B cell (primary cell): ENCODE results near the gene MAP2K5. TPM values are rescaled to one million over a fixed set of nuclear protein-coding genes. Genes with fewer than 3 reads are reported as not detected.

Experiments used
- ATAC-seq: fragments of 200-7000 bp; cut with Tn5 transposase; one replicate; pipeline ENCODE4 v1.10.0; 2021; ENCODE audit warnings: low read depth, mild to moderate bottlenecking, moderate number of reproducible peaks, moderate library complexity
- CTCF ChIA-PET: fragments of 350-600 bp; sonication (Branson Sonifier 250); formaldehyde crosslinking; loops from one replicate; lab custom pipeline; 2021; ENCODE audit warnings: antibody characterized with exemption, inconsistent platforms; lab: Charles Lee
- POLR2A ChIA-PET: fragments of 350-600 bp; sonication (Branson Sonifier 250); formaldehyde crosslinking; loops from one replicate; lab custom pipeline; 2021; ENCODE audit warnings: antibody characterized with exemption; lab: Charles Lee
- DNase-seq: peaks from one replicate; pipeline ENCODE4 v3.0.0; 2013
- H2AFZ ChIP-seq: 2 replicates; pipeline ENCODE4 v1.6.1; 2012; ENCODE audit warnings: mild to moderate bottlenecking, low read depth, low read length; ENCODE audit not compliant: insufficient read depth, poor library complexity, severe bottlenecking
- H3K27ac ChIP-seq, 2 donors: 1 replicate in 1 of 2; 2 replicates in 1 of 2; pipeline ENCODE4 v1.5.1; 2012 to 2013; ENCODE audit warnings: low read length in 2 of 2, mild to moderate bottlenecking in 2 of 2, moderate library complexity in 1 of 2
- H3K27me3 ChIP-seq, 4 experiments: fragments of 200-600 bp in 1 of 4; sonication (generic) in 1 of 4; replicated peaks in 1 of 4; 1 replicate in 2 of 4; 2 replicates in 2 of 4; pipeline versions ENCODE4 v1.6.1 to v1.7.0; 2013 to 2016; ENCODE audit warnings: low read length in 3 of 4, mild to moderate bottlenecking in 2 of 4, mixed read lengths in 1 of 4, moderate library complexity in 1 of 4; ENCODE audit not compliant: insufficient read depth in 4 of 4, control insufficient read depth in 3 of 4; ENCODE audit errors: control extremely low read depth in 1 of 4
- H3K36me3 ChIP-seq, 2 experiments: replicated peaks in 1 of 2; 1 replicate in 1 of 2; 2 replicates in 1 of 2; pipeline versions ENCODE4 v1.6.1 to v1.7.1; 2013; ENCODE audit warnings: low read length in 1 of 2; ENCODE audit not compliant: insufficient read depth in 2 of 2, control insufficient read depth in 1 of 2; ENCODE audit errors: control extremely low read depth in 1 of 2, extremely low read depth in 1 of 2
- H3K4me1 ChIP-seq, 2 donors: fragments of 200-600 bp in 1 of 2; sonication (generic) in 1 of 2; 1 replicate in 1 of 2; 2 replicates in 1 of 2; pipeline versions ENCODE4 v1.5.1 to v1.6.1; 2013 to 2017; ENCODE audit warnings: low read length in 2 of 2; ENCODE audit not compliant: control insufficient read depth in 2 of 2, insufficient read depth in 2 of 2
- H3K4me2 ChIP-seq: replicated peaks from 2 replicates; pipeline ENCODE3; 2012; ENCODE audit warnings: mild to moderate bottlenecking, low read depth, low read length; ENCODE audit not compliant: poor library complexity, severe bottlenecking
- H3K4me3 ChIP-seq, 5 experiments: fragments of 200-600 bp in 1 of 5; sonication (generic) in 1 of 5; 1 replicate in 3 of 5; 2 replicates in 2 of 5; pipeline versions ENCODE4 v1.5.1 to v1.7.0; 2011 to 2016; ENCODE audit warnings: low read length in 4 of 5, mild to moderate bottlenecking in 4 of 5, low read depth in 2 of 5, control low read depth in 1 of 5, moderate library complexity in 1 of 5; ENCODE audit not compliant: insufficient read depth in 1 of 5; ENCODE audit errors: control extremely low read depth in 1 of 5, extremely low read depth in 1 of 5
- H3K79me2 ChIP-seq: fragments of 200-600 bp; sonication (generic); one replicate; pipeline ENCODE4 v1.6.0; 2016; ENCODE audit warnings: low read length; ENCODE audit not compliant: control insufficient read depth, insufficient read depth
- H3K9ac ChIP-seq: fragments of 200-600 bp; sonication (generic); 2 replicates; pipeline ENCODE4 v1.6.1; 2017; ENCODE audit warnings: mild to moderate bottlenecking, low read length, moderate library complexity
- H3K9me3 ChIP-seq, 3 donors: one replicate each; pipeline versions ENCODE4 v1.6.1 to v1.7.1; 2013; ENCODE audit warnings: low read length in 2 of 3; ENCODE audit not compliant: control insufficient read depth in 2 of 3, insufficient read depth in 1 of 3; ENCODE audit errors: control extremely low read depth in 1 of 3
- H4K20me1 ChIP-seq: 2 replicates; pipeline ENCODE4 v1.6.0; 2012; ENCODE audit warnings: mild to moderate bottlenecking, low read length; ENCODE audit not compliant: insufficient read depth, control insufficient read depth, poor library complexity, severe bottlenecking
- H3K27ac Mint-ChIP-seq: one replicate; pipeline ENCODE4 v1.8.0; 2021; ENCODE audit warnings: mixed read lengths
- H3K27me3 Mint-ChIP-seq: one replicate; pipeline ENCODE4 v1.8.0; 2021; ENCODE audit warnings: mixed read lengths
- H3K4me1 Mint-ChIP-seq: one replicate; pipeline ENCODE4 v1.8.0; 2021; ENCODE audit warnings: mixed read lengths
- H3K4me3 Mint-ChIP-seq: one replicate; pipeline ENCODE4 v1.8.0; 2021; ENCODE audit warnings: mixed read lengths
- H3K9me3 Mint-ChIP-seq: one replicate; pipeline ENCODE4 v1.8.0; 2022; ENCODE audit warnings: mixed read lengths; ENCODE audit not compliant: insufficient read depth
- EZH2 ChIP-seq: IDR thresholded peaks from 2 replicates; pipeline ENCODE4 v1.6.1; 2012; ENCODE audit warnings: borderline replicate concordance, low read depth, mild to moderate bottlenecking, moderate library complexity, low read length; ENCODE audit not compliant: insufficient read depth, poor library complexity, severe bottlenecking
- WGBS: methylation state at CpG from one replicate; pipeline ENCODE4 v1.1.5; 2013; ENCODE audit warnings: missing lambda C conversion rate; ENCODE audit not compliant: insufficient coverage; 5-methylcytosine and 5-hydroxymethylcytosine counted together
- intact Hi-C: fragments of 100-400 bp; cut with micrococcal nuclease; formaldehyde crosslinking; loops from one replicate; pipeline ENCODE4 v1.10.0; 2022
- polyA plus RNA-seq: library from polyadenylated mRNA; depleted of rRNA; stranded (reverse); fragments of >200 nt; gene quantifications from 2 replicates; pipeline ENCODE4 v1.2.3, GENCODE V29; 2012
- total RNA-seq, 2 donors: library from RNA; stranded (reverse); fragments of 120-200 nt in 1 of 2; gene quantifications; 1 replicate in 1 of 2; 2 replicates in 1 of 2; pipeline versions ENCODE4 v1.2.3 to v1.2.4, GENCODE V29; 2013 to 2022
- TF ChIP-seq, protein P1 (sequence below): fragments of 200-600 bp; IDR thresholded peaks from one replicate; pipeline ENCODE4 v1.8.0; 2022; ENCODE audit warnings: antibody characterized with exemption, mild to moderate bottlenecking

Gene MAP2K5
- total and polyA plus RNA-seq, 2 donors (not counting 1 experiment from before 2014, with no cell fraction given) = 11.1 to 40.0 TPM

- peaks cover 0 to 80% (median 17%) of the 10 kb centered on the region in 3 donors for H3K9me3 ChIP-seq
- ChIA-PET POLR2A (interaction anchor here (0.7 kb wide), 1 partner anchor 267 kb away, joined by 3 read pairs; no protein-coding TSS in a partner anchor), CTCF (interaction anchor here (0.5 to 16.8 kb wide), 2 partner anchors 45 to 396 kb away, joined by 3 to 237 read pairs; no protein-coding TSS in a partner anchor)
- Mint-ChIP-seq H3K9me3 (no peaks in the 10 kb centered on the region), H3K27me3 (peaks cover 62% of the 10 kb centered on the region), H3K27ac (no peak overlapping the region), H3K4me3 (no peak overlapping the region), H3K4me1 (peaks cover 52% of the 10 kb centered on the region)
- 15% methylated on average over 91 of the region's 91 CpGs for WGBS
- peaks cover 14% of the 10 kb centered on the region for H4K20me1 ChIP-seq
- H3K4me3 ChIP-seq = no peak overlapping the region
- H3K79me2 ChIP-seq = no peaks in the 10 kb centered on the region
- TF ChIP-seq EZH2 = no peak
- TF ChIP-seq, protein P1, sequence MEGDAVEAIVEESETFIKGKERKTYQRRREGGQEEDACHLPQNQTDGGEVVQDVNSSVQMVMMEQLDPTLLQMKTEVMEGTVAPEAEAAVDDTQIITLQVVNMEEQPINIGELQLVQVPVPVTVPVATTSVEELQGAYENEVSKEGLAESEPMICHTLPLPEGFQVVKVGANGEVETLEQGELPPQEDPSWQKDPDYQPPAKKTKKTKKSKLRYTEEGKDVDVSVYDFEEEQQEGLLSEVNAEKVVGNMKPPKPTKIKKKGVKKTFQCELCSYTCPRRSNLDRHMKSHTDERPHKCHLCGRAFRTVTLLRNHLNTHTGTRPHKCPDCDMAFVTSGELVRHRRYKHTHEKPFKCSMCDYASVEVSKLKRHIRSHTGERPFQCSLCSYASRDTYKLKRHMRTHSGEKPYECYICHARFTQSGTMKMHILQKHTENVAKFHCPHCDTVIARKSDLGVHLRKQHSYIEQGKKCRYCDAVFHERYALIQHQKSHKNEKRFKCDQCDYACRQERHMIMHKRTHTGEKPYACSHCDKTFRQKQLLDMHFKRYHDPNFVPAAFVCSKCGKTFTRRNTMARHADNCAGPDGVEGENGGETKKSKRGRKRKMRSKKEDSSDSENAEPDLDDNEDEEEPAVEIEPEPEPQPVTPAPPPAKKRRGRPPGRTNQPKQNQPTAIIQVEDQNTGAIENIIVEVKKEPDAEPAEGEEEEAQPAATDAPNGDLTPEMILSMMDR = no peak
- no peaks in the 10 kb centered on the region for H3K36me3 ChIP-seq
- no peak for ATAC-seq
- peak overlapping the region; percentile 15 for H3K9ac ChIP-seq
- DNase-seq = peak; percentile 51
- peaks cover 4 to 89% (median 68%) of the 10 kb centered on the region in 4 experiments for H3K27me3 ChIP-seq
- peak overlapping the region; percentile 60 for H3K4me2 ChIP-seq
- H3K4me1 ChIP-seq = peaks cover 55 to 74% of the 10 kb centered on the region in 2 donors
- no peak overlapping the region for H2AFZ ChIP-seq
- intact Hi-C loops = no loop called here
- H3K27ac ChIP-seq = no peak overlapping the region
These were observed 285.2 kb downstream of the MAP2K5 start for GRCh38 chr15:67827562-67828277.
